Endothelial cell of umbilical vein (primary cell): ENCODE results near the gene ZBED5. TPM values are rescaled to one million over a fixed set of nuclear protein-coding genes. Genes with fewer than 3 reads are reported as not detected.

Experiments used
- BruUV-seq: library from RNA; stranded (reverse); fragments of 400-500 nt; replicated peaks from 2 replicates; lab custom pipeline; 2021; lab: Mats Ljungman, UMichigan
- CTCF ChIA-PET: fragments of 300-600, 350-600 bp; sonication (Branson Sonifier 250); formaldehyde crosslinking; loops from one replicate; lab custom pipeline; 2021; ENCODE audit warnings: antibody characterized with exemption, inconsistent platforms; lab: Charles Lee
- POLR2A ChIA-PET: fragments of 300-600, 350-600 bp; sonication (Branson Sonifier 250); formaldehyde crosslinking; loops from one replicate; lab custom pipeline; 2021; ENCODE audit warnings: antibody characterized with exemption, inconsistent platforms; lab: Charles Lee
- DNase-seq: peaks from one replicate; pipeline ENCODE4 v3.0.0-alpha.2; 2011; ENCODE audit warnings: low read depth, low spot score
- FAIRE-seq: peaks from 2 replicates; lab custom pipeline; 2011; peaks lifted over from hg19 to GRCh38; lab: Jason Lieb, UNC
- H2AFZ ChIP-seq: 2 replicates; pipeline ENCODE4 v1.6.0; 2012; ENCODE audit warnings: low read depth, low read length, control low read depth, inconsistent platforms
- H3K27ac ChIP-seq: 2 replicates; pipeline ENCODE4 v1.5.1; 2011; ENCODE audit warnings: low read depth, mild to moderate bottlenecking, control low read depth, low read length, moderate library complexity; ENCODE audit not compliant: insufficient read depth
- H3K27me3 ChIP-seq, 2 experiments: 2 replicates each; pipeline versions ENCODE4 v1.6.0 to v1.6.1; 2011; ENCODE audit warnings: low read length in 2 of 2, mixed read lengths in 1 of 2; ENCODE audit not compliant: control insufficient read depth in 2 of 2, insufficient read depth in 2 of 2
- H3K36me3 ChIP-seq, 2 experiments: 2 replicates in 1 of 2; 3 replicates in 1 of 2; pipeline ENCODE4 v1.5.1; 2011; ENCODE audit warnings: low read length in 2 of 2, mild to moderate bottlenecking in 1 of 2, moderate library complexity in 1 of 2; ENCODE audit not compliant: control insufficient read depth in 2 of 2, insufficient read depth in 2 of 2; ENCODE audit errors: extremely low read depth in 1 of 2
- H3K4me1 ChIP-seq: 3 replicates; pipeline ENCODE4 v1.5.1; 2011; ENCODE audit warnings: mild to moderate bottlenecking, low read length; ENCODE audit not compliant: control insufficient read depth, insufficient read depth; ENCODE audit errors: extremely low read depth
- H3K4me2 ChIP-seq: 2 replicates; pipeline ENCODE4 v1.6.1; 2011; ENCODE audit warnings: low read length, control low read depth, mixed read lengths; ENCODE audit not compliant: insufficient read depth
- H3K4me3 ChIP-seq, 3 experiments: fragments of 200-600 bp in 1 of 3; sonication (generic), shearing (Covaris generic) in 1 of 3; replicated peaks in 1 of 3; 2 replicates each; pipeline ENCODE4 v1.5.1; 2011 to 2016; ENCODE audit warnings: control low read depth in 3 of 3, low read length in 3 of 3, mild to moderate bottlenecking in 2 of 3, inconsistent platforms in 1 of 3, low read depth in 1 of 3, moderate library complexity in 1 of 3; ENCODE audit not compliant: insufficient read depth in 1 of 3
- H3K79me2 ChIP-seq: 2 replicates; pipeline ENCODE4 v1.6.0; 2012; ENCODE audit warnings: low read length, inconsistent platforms; ENCODE audit not compliant: control insufficient read depth, insufficient read depth
- H3K9ac ChIP-seq: replicated peaks from 2 replicates; pipeline ENCODE3; 2011; ENCODE audit warnings: low read length, control low read depth; ENCODE audit not compliant: insufficient read depth; ENCODE audit errors: extremely low read depth
- H3K9me1 ChIP-seq: replicated peaks from 3 replicates; pipeline ENCODE4 v1.6.0; 2011; ENCODE audit warnings: mild to moderate bottlenecking, low read length; ENCODE audit not compliant: control insufficient read depth, insufficient read depth; ENCODE audit errors: extremely low read depth
- H3K9me3 ChIP-seq: replicated peaks from 2 replicates; pipeline ENCODE4 v1.5.1; 2012; ENCODE audit warnings: low read length, inconsistent platforms; ENCODE audit not compliant: control insufficient read depth, insufficient read depth
- H4K20me1 ChIP-seq: replicated peaks from 2 replicates; pipeline ENCODE3; 2011; ENCODE audit warnings: mild to moderate bottlenecking, low read length; ENCODE audit not compliant: control insufficient read depth, insufficient read depth; ENCODE audit errors: extremely low read depth
- CTCF ChIP-seq, 2 donors: IDR thresholded peaks; 1 replicate in 1 of 2; 2 replicates in 1 of 2; pipeline ENCODE4 v1.5.1; 2011; ENCODE audit warnings: low read length in 2 of 2, mild to moderate bottlenecking in 2 of 2, moderate library complexity in 2 of 2, control low read depth in 1 of 2, inconsistent platforms in 1 of 2, low read depth in 1 of 2; ENCODE audit not compliant: insufficient read depth in 1 of 2; ENCODE audit errors: extremely low read depth in 1 of 2
- EZH2 ChIP-seq: IDR thresholded peaks from 2 replicates; pipeline ENCODE4 v1.6.1; 2012; ENCODE audit warnings: borderline replicate concordance, low read depth, mild to moderate bottlenecking, moderate library complexity, low read length, inconsistent platforms; ENCODE audit not compliant: severe bottlenecking
- FOS ChIP-seq: IDR thresholded peaks from 2 replicates; pipeline ENCODE4 v1.6.1; 2011; ENCODE audit warnings: mild to moderate bottlenecking, low read length, moderate library complexity, borderline replicate concordance; ENCODE audit not compliant: insufficient read depth
- GATA2 ChIP-seq: IDR thresholded peaks from 2 replicates; pipeline ENCODE4 v1.7.0; 2011; ENCODE audit warnings: low read depth, mild to moderate bottlenecking, moderate library complexity, mixed read lengths, low read length; ENCODE audit not compliant: insufficient read length, insufficient read depth
- JUN ChIP-seq: IDR thresholded peaks from 2 replicates; pipeline ENCODE4 v1.6.1; 2011; ENCODE audit warnings: borderline replicate concordance, low read depth; ENCODE audit not compliant: insufficient read length, insufficient read depth
- MAX ChIP-seq: IDR thresholded peaks from 2 replicates; pipeline ENCODE4 v1.6.1; 2011; ENCODE audit not compliant: insufficient read depth, insufficient read length
- MYC ChIP-seq: IDR thresholded peaks from one replicate; pipeline ENCODE4 v1.6.1; 2011; ENCODE audit warnings: mild to moderate bottlenecking, low read depth, low read length
- POLR2A ChIP-seq: IDR thresholded peaks from 2 replicates; pipeline ENCODE4 v1.6.1; 2012; ENCODE audit warnings: low read depth, mild to moderate bottlenecking, control low read depth, low read length
- POLR2AphosphoS5 ChIP-seq: IDR thresholded peaks from 2 replicates; pipeline ENCODE4 v1.6.1; 2012; ENCODE audit warnings: low read depth, mild to moderate bottlenecking, control low read depth, low read length, moderate library complexity; ENCODE audit not compliant: insufficient read depth
- dilution Hi-C: fragments of 300-500 bp; cut with MboI; formaldehyde crosslinking; loops from one replicate; pipeline ENCODE4 v1.15.0; 2019; ENCODE audit warnings: low sequenced_read_pairs; ENCODE audit not compliant: extremely low pct_ligation_motif_present
- intact Hi-C: fragments of 100-400 bp; cut with micrococcal nuclease; formaldehyde crosslinking; loops from one replicate; pipeline ENCODE4 v1.10.0; 2022
- polyA plus RNA-seq, 4 experiments: library from polyadenylated mRNA; depleted of rRNA in 3 of 4; stranded (reverse) in 3 of 4; unstranded in 1 of 4; fragments of >200 nt; gene quantifications; 2 replicates each; pipeline versions ENCODE4 v1.2.1 to v1.2.3, GENCODE V29; 2011 to 2012; ENCODE audit warnings: missing spikeins in 1 of 4
- total RNA-seq: library from RNA; stranded (reverse); gene quantifications from 2 replicates; pipeline ENCODE4 v1.2.3, GENCODE V29; 2021

ZBED5 gene
- total and polyA plus RNA-seq, 2 donors (not counting 3 experiments of a cell fraction or from before 2014, with no cell fraction given) = 41.2 to 59.4 TPM

- H3K36me3 ChIP-seq = no peaks in the 10 kb centered on the region
- BruUV-seq = no TSS peak
Observed at GRCh38 chr11:10886652-10887250, 28.9 kb upstream of the ZBED5 start.

GRCh38 chr11:10885703-10886363, 28.0 kb upstream of the ZBED5 start:
- no peak overlapping the region for H3K27ac ChIP-seq
- no peak overlapping the region for H3K4me2 ChIP-seq
- POLR2A ChIA-PET = no interaction called here

More at GRCh38 chr11:10886652-10887250, 28.9 kb upstream of the ZBED5 start:
- Histone ChIP-seq H3K4me2 (no peak overlapping the region), H3K4me3 (no peak overlapping the region), H3K4me1 (peaks cover 5% of the 10 kb centered on the region), H3K79me2 (no peaks in the 10 kb centered on the region), H3K9ac (no peak overlapping the region), H4K20me1 (no peaks in the 10 kb centered on the region), H3K9me3 (no peaks in the 10 kb centered on the region), H2AFZ (no peak overlapping the region), H3K9me1 (no peaks in the 10 kb centered on the region), H3K27ac (no peak overlapping the region), H3K27me3 (no peaks in the 10 kb centered on the region)
- TF ChIP-seq GATA2 = no peak
- ChIA-PET CTCF (interaction anchor here (4.0 kb wide), 1 partner anchor 8 kb away, joined by 18 read pairs; no protein-coding TSS in a partner anchor), POLR2A (no interaction called here)
- dilution Hi-C loops (no loop called here), intact Hi-C loops (no loop called here)
- FAIRE-seq (no peak), DNase-seq (no peak)

More at GRCh38 chr11:10885703-10886363, 28.0 kb upstream of the ZBED5 start:
- H2AFZ ChIP-seq = no peak overlapping the region
- DNase-seq (no peak), FAIRE-seq (no peak)
- H4K20me1 ChIP-seq = no peaks in the 10 kb centered on the region
- no peak overlapping the region for H3K9ac ChIP-seq
- H3K4me3 ChIP-seq = no peak overlapping the region
- BruUV-seq = no TSS peak
- H3K79me2 ChIP-seq = no peaks in the 10 kb centered on the region
- intact Hi-C loops (no loop called here), dilution Hi-C loops (no loop called here)
- H3K27me3 ChIP-seq = no peaks in the 10 kb centered on the region
- H3K9me1 ChIP-seq = no peaks in the 10 kb centered on the region
- H3K4me1 ChIP-seq = peaks cover 5% of the 10 kb centered on the region
- no peaks in the 10 kb centered on the region for H3K9me3 ChIP-seq
- no peaks in the 10 kb centered on the region for H3K36me3 ChIP-seq
- CTCF ChIA-PET = interaction anchor here (1.5 to 4.0 kb wide), 3 partner anchors 7 to 48 kb away, joined by 5 to 18 read pairs (median 6); no protein-coding TSS in a partner anchor
- TF ChIP-seq POLR2AphosphoS5 (no peak), CTCF (IDR thresholded peaks at IDR 0.05; ENCODE audit: extremely low read depth in 1 of 2, insufficient read depth in 1 of 2, low read depth in 1 of 2, low read length in 2 of 2) (no peak), POLR2A (no peak), JUN (no peak), MAX (no peak), EZH2 (no peak), MYC (no peak), FOS (no peak), GATA2 (no peak)
